ENCODE results near the gene ATF6.

ATF6 gene

GRCh38 chr1:161905269-161905884, 139.3 kb downstream of the ATF6 start:
- no peak for DNase-seq

GRCh38 chr1:161907265-161907664, 141.1 kb downstream of the ATF6 start:
- DNase-seq: no peak

GRCh38 chr1:161908264-161908663, 142.1 kb downstream of the ATF6 start:
- no peak for DNase-seq

GRCh38 chr1:161910604-161911003, 144.5 kb downstream of the ATF6 start:
- no peak for DNase-seq

- DNase-seq: no peak
Measured at GRCh38 chr1:161913482-161914140, 147.5 kb downstream of the ATF6 start.

- DNase-seq: no peak
Measured at GRCh38 chr1:161914595-161914994, 148.5 kb downstream of the ATF6 start.

GRCh38 chr1:161915051-161915503, 149.0 kb downstream of the ATF6 start:
- DNase-seq: peak; percentile 47

- DNase-seq: no peak
Measured at GRCh38 chr1:161915978-161916377, 149.9 kb downstream of the ATF6 start.

GRCh38 chr1:161919229-161919628, 153.1 kb downstream of the ATF6 start:
- no peak for DNase-seq

GRCh38 chr1:161921491-161921890, 155.4 kb downstream of the ATF6 start:
- DNase-seq: no peak

- DNase-seq: no peak
Measured at GRCh38 chr1:161921990-161922389, 155.9 kb downstream of the ATF6 start.

GRCh38 chr1:161928056-161928455, 161.9 kb downstream of the ATF6 start:
- DNase-seq: no peak

- DNase-seq: no peak
Measured at GRCh38 chr1:161929137-161929536, 163.0 kb downstream of the ATF6 start.

GRCh38 chr1:161930064-161930463, 163.9 kb downstream of the ATF6 start:
- no peak for DNase-seq

GRCh38 chr1:161932668-161933067, 166.5 kb downstream of the ATF6 start:
- no peak for DNase-seq

- no peak for DNase-seq
Measured at GRCh38 chr1:161933592-161934588, 167.8 kb downstream of the ATF6 start.

GRCh38 chr1:161935264-161935663, 169.1 kb downstream of the ATF6 start:
- DNase-seq: no peak

- DNase-seq: no peak
Measured at GRCh38 chr1:161936786-161937185, 170.7 kb downstream of the ATF6 start.

- DNase-seq: no peak
Measured at GRCh38 chr1:161940866-161941591, 174.9 kb downstream of the ATF6 start.

GRCh38 chr1:161941726-161942436, 175.8 kb downstream of the ATF6 start:
- no peak for DNase-seq

GRCh38 chr1:161943737-161944136, 177.6 kb downstream of the ATF6 start:
- DNase-seq: no peak

GRCh38 chr1:161944381-161944780, 178.3 kb downstream of the ATF6 start:
- no peak for DNase-seq
